Liver (tissue), 9 donors: ENCODE data around the gene DUSP14. TPM values are rescaled to one million over a fixed set of nuclear protein-coding genes. Genes with fewer than 3 reads are reported as not detected.

Source experiments
- DNase-seq: peaks from one replicate; pipeline ENCODE4 v3.0.0-alpha.2; 2017; ENCODE audit warnings: low spot score
- H3K27ac ChIP-seq, 2 donors: one replicate each; pipeline ENCODE4 v1.7.0; 2013; ENCODE audit warnings: inconsistent platforms in 2 of 2, low read length in 2 of 2, control low read depth in 1 of 2, low read depth in 1 of 2, mild to moderate bottlenecking in 1 of 2
- H3K27me3 ChIP-seq, 4 donors: one replicate each; pipeline versions ENCODE4 v1.6.1 to v1.7.0; 2013; ENCODE audit warnings: low read length in 3 of 4, inconsistent platforms in 1 of 4, mild to moderate bottlenecking in 1 of 4, moderate library complexity in 1 of 4; ENCODE audit not compliant: control insufficient read depth in 4 of 4, insufficient read depth in 4 of 4
- H3K36me3 ChIP-seq, 4 donors: one replicate each; pipeline versions ENCODE4 v1.6.1 to v1.7.0; 2013; ENCODE audit warnings: low read length in 3 of 4, mild to moderate bottlenecking in 3 of 4, low read depth in 1 of 4, moderate library complexity in 1 of 4; ENCODE audit not compliant: control insufficient read depth in 4 of 4, insufficient read depth in 3 of 4
- H3K4me1 ChIP-seq, 4 donors: one replicate each; pipeline versions ENCODE4 v1.6.1 to v1.7.0; 2013; ENCODE audit warnings: low read length in 3 of 4, mild to moderate bottlenecking in 3 of 4, moderate library complexity in 1 of 4; ENCODE audit not compliant: control insufficient read depth in 4 of 4, insufficient read depth in 4 of 4
- H3K4me3 ChIP-seq, 3 donors: one replicate each; pipeline versions ENCODE4 v1.6.1 to v1.7.0; 2013; ENCODE audit warnings: low read length in 3 of 3, control low read depth in 1 of 3, low read depth in 1 of 3, mild to moderate bottlenecking in 1 of 3
- H3K9ac ChIP-seq, 2 donors: one replicate each; pipeline ENCODE4 v1.7.0; 2013; ENCODE audit warnings: low read length in 2 of 2, mild to moderate bottlenecking in 2 of 2, moderate library complexity in 2 of 2, control low read depth in 1 of 2, low read depth in 1 of 2
- H3K9me3 ChIP-seq, 4 donors: one replicate each; pipeline versions ENCODE4 v1.6.1 to v1.7.0; 2013; ENCODE audit warnings: low read length in 3 of 4; ENCODE audit not compliant: control insufficient read depth in 4 of 4
- EGR1 ChIP-seq, 2 donors: IDR thresholded peaks; 2 replicates each; pipeline ENCODE4 v1.6.1; 2016 to 2018; ENCODE audit warnings: antibody characterized with exemption in 2 of 2, low read depth in 2 of 2
- FOXA2 ChIP-seq: IDR thresholded peaks from 2 replicates; pipeline ENCODE4 v1.6.1; 2016; ENCODE audit warnings: antibody characterized with exemption
- HNF4A ChIP-seq, 2 donors: conservative IDR thresholded peaks; 2 replicates each; pipeline ENCODE4 v1.6.1; 2016; ENCODE audit warnings: antibody characterized with exemption in 2 of 2, mild to moderate bottlenecking in 2 of 2
- HNF4G ChIP-seq: IDR thresholded peaks from 2 replicates; pipeline ENCODE4 v1.6.1; 2016; ENCODE audit warnings: antibody characterized with exemption
- JUND ChIP-seq, 2 donors: IDR thresholded peaks; 2 replicates each; pipeline ENCODE4 v1.6.1; 2016; ENCODE audit warnings: antibody characterized with exemption in 2 of 2
- MAX ChIP-seq: IDR thresholded peaks from 2 replicates; pipeline ENCODE4 v1.6.1; 2016; ENCODE audit warnings: antibody characterized with exemption
- NR2F2 ChIP-seq: IDR thresholded peaks from 2 replicates; pipeline ENCODE4 v1.6.1; 2016; ENCODE audit warnings: antibody characterized with exemption
- RAD21 ChIP-seq, 2 donors: IDR thresholded peaks; 2 replicates each; pipeline ENCODE4 v1.6.1; 2016; ENCODE audit warnings: antibody characterized with exemption in 2 of 2, mild to moderate bottlenecking in 2 of 2
- REST ChIP-seq: IDR thresholded peaks from 2 replicates; pipeline ENCODE4 v1.6.1; 2016; ENCODE audit warnings: antibody characterized with exemption, mild to moderate bottlenecking
- SP1 ChIP-seq: IDR thresholded peaks from 2 replicates; pipeline ENCODE4 v1.6.1; 2018; ENCODE audit warnings: antibody characterized with exemption, mild to moderate bottlenecking
- WGBS: extraction: QIAGEN DNeasy Blood & Tissue Kit; methylation state at CpG from one replicate; pipeline ENCODE4 v1.1.7; 2013; 5-methylcytosine and 5-hydroxymethylcytosine counted together
- polyA plus RNA-seq, 2 donors: library from polyadenylated mRNA; stranded (reverse) in 1 of 2; unstranded in 1 of 2; fragments of 200-250 nt in 1 of 2; fragments of >200 nt in 1 of 2; fragmentation: Nextera tagmentation in 1 of 2; extraction: Ambion mirVana in 1 of 2; gene quantifications; one replicate each; pipeline versions ENCODE4 v1.2.1 to v1.2.3, GENCODE V29; 2013 to 2015
- total RNA-seq, 2 donors: library from RNA; depleted of rRNA; stranded (reverse); fragments of >200 nt; gene quantifications; one replicate each; pipeline ENCODE4 v1.2.3, GENCODE V29; 2014
- TF ChIP-seq, protein P1 (sequence below): IDR thresholded peaks from 2 replicates; pipeline ENCODE4 v1.6.1; 2016; ENCODE audit warnings: antibody characterized with exemption
- TF ChIP-seq, protein P2 (sequence below): fragments of 150-350 bp; IDR thresholded peaks from 2 replicates; pipeline ENCODE4 v1.5.1; 2017; ENCODE audit warnings: improper control_type of control experiment, low read depth, low read length; ENCODE audit not compliant: missing input control
- donor health status: healthy.
- donor health status: healthy.
- donor health status: healthy.
- donor health status: healthy.
- donor health status: healthy.

DUSP14 gene
- total and polyA plus RNA-seq, 4 donors, result 6.3 to 15.7 (median 13.8) TPM

DNA sequence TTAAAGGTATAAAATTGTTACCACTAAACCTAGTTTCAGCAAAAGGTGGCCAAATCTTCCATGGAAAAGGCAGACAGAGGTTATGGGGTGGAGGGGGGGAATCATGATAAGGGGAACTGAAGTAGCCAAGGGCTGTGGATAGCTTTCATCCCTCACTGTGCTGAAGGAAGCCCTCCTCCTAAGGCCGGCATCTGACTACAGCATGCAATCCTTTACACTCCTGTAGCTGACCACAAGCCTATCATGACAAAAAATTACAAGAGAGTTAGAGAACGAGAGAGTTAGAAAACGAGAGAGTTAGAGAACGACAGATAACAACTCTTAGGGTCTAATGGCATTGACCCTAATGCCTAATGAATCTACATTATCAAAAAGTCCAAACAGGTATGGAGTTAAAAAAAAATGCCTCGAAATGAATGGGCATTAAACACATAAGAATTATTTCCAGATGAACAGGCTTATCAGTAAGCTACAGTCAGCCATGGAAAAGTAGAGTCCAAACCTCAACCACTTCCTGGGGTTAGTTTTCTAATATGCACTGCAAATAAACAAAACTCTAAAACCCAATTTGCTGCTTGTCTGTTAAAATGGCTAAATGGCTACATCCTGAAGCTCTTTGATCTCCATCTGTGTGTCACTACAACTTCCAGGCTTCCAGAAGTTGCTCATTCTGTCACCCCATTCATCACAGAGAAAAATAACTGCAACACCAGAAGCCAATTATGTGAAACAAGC is 29.7 kb downstream of the DUSP14 start (continued):
- TF ChIP-seq, protein P1, sequence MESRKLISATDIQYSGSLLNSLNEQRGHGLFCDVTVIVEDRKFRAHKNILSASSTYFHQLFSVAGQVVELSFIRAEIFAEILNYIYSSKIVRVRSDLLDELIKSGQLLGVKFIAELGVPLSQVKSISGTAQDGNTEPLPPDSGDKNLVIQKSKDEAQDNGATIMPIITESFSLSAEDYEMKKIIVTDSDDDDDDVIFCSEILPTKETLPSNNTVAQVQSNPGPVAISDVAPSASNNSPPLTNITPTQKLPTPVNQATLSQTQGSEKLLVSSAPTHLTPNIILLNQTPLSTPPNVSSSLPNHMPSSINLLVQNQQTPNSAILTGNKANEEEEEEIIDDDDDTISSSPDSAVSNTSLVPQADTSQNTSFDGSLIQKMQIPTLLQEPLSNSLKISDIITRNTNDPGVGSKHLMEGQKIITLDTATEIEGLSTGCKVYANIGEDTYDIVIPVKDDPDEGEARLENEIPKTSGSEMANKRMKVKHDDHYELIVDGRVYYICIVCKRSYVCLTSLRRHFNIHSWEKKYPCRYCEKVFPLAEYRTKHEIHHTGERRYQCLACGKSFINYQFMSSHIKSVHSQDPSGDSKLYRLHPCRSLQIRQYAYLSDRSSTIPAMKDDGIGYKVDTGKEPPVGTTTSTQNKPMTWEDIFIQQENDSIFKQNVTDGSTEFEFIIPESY, result no peak
- no peak for TF ChIP-seq NR2F2
- TF ChIP-seq MAX, result no peak
- TF ChIP-seq EGR1 (IDR thresholded peaks at IDR 0.05; ENCODE audit: low read depth in 2 of 2), result no peak
- TF ChIP-seq, protein P2, sequence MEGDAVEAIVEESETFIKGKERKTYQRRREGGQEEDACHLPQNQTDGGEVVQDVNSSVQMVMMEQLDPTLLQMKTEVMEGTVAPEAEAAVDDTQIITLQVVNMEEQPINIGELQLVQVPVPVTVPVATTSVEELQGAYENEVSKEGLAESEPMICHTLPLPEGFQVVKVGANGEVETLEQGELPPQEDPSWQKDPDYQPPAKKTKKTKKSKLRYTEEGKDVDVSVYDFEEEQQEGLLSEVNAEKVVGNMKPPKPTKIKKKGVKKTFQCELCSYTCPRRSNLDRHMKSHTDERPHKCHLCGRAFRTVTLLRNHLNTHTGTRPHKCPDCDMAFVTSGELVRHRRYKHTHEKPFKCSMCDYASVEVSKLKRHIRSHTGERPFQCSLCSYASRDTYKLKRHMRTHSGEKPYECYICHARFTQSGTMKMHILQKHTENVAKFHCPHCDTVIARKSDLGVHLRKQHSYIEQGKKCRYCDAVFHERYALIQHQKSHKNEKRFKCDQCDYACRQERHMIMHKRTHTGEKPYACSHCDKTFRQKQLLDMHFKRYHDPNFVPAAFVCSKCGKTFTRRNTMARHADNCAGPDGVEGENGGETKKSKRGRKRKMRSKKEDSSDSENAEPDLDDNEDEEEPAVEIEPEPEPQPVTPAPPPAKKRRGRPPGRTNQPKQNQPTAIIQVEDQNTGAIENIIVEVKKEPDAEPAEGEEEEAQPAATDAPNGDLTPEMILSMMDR, result no peak

GRCh38 chr17:37520174-37520573 is 30.5 kb downstream of the DUSP14 start:
- TF ChIP-seq FOXA2 (no peak), JUND (IDR thresholded peaks at IDR 0.05) (no peak), RAD21 (IDR thresholded peaks at IDR 0.05) (no peak), REST (no peak), HNF4G (no peak), SP1 (no peak), NR2F2 (no peak), HNF4A (conservative IDR thresholded peaks at IDR 0.05) (no peak), MAX (no peak), EGR1 (IDR thresholded peaks at IDR 0.05; ENCODE audit: low read depth in 2 of 2) (no peak)
- TF ChIP-seq, protein P1, result no peak
- Histone ChIP-seq H3K9ac (no peak overlapping the region), H3K27ac (no peak overlapping the region), H3K36me3 (peaks cover 5 to 43% (median 33%) of the 10 kb centered on the region in 4 donors), H3K4me1 (no peaks in the 10 kb centered on the region), H3K27me3 (no peaks in the 10 kb centered on the region), H3K9me3 (no peaks in the 10 kb centered on the region), H3K4me3 (no peak overlapping the region)
- WGBS, result 94% methylated on average over 8 of the region's 8 CpGs
- no peak for DNase-seq
